Right ventricle myocardium inferior (tissue), 1 donor: ENCODE measurements around the gene RASSF4. TPM values are rescaled to one million over a fixed set of nuclear protein-coding genes. Genes with fewer than 3 reads are reported as not detected.

Source experiments
- ATAC-seq: fragments of 200-7000 bp; cut with Tn5 transposase; one replicate; pipeline ENCODE4 v1.9.1; 2020; ENCODE audit warnings: mild to moderate bottlenecking, moderate library complexity
- DNase-seq: peaks from one replicate; pipeline ENCODE4 v3.0.0; 2021; ENCODE audit errors: missing footprints
- intact Hi-C: fragments of 100-400 bp; cut with DNase I; formaldehyde crosslinking; loops from one replicate; pipeline ENCODE4 v1.11.0; 2022
- total RNA-seq: library from RNA; stranded (reverse); fragmentation: NEBNext Ultra II Directional; extraction: Animal tissue kit (Norgen Biotek cat#: 25700); gene quantifications from one replicate; pipeline ENCODE4 v1.2.1, GENCODE V29; 2021
- donor health status: DM: no; HTN: yes; CAD: no; lungs with severe emphysema.

Gene RASSF4
- total RNA-seq, 1 donor from 2014 or later: 91.5 TPM

GRCh38 chr10:44968500-44969400 lies 9.1 kb downstream of the RASSF4 start:
- DNase-seq (peak; percentile 63), ATAC-seq (no peak)
- intact Hi-C loops: no loop called here

- intact Hi-C loops: loop anchor here (10.0 kb wide), 3 partner anchors 95 to 1285 kb away; no protein-coding TSS in a partner anchor
- peak; percentile 65 for DNase-seq
- ATAC-seq: peak; percentile 8
Observed at GRCh38 chr10:44969854-44970253, 10.3 kb downstream of the RASSF4 start.

GRCh38 chr10:44970812-44971395 lies 11.3 kb downstream of the RASSF4 start:
- ATAC-seq (no peak), DNase-seq (no peak)
- intact Hi-C loops: loop anchor here (10.0 kb wide), 3 partner anchors 96 to 1286 kb away; no protein-coding TSS in a partner anchor

GRCh38 chr10:44971434-44971833 lies 11.8 kb downstream of the RASSF4 start:
- DNase-seq: peak; percentile 64
- ATAC-seq: no peak
- intact Hi-C loops: loop anchor here (10.0 kb wide), 3 partner anchors 97 to 1287 kb away; no protein-coding TSS in a partner anchor

- no peak for ATAC-seq
- DNase-seq: peak; percentile 28
- intact Hi-C loops: loop anchor here (10.0 kb wide), 3 partner anchors 97 to 1287 kb away; no protein-coding TSS in a partner anchor
Observed at GRCh38 chr10:44971935-44972757, 12.5 kb downstream of the RASSF4 start.

- intact Hi-C loops: loop anchor here (10.0 kb wide), 3 partner anchors 98 to 1288 kb away; no protein-coding TSS in a partner anchor
- peak; percentile 64 for DNase-seq
- ATAC-seq: no peak
Observed at GRCh38 chr10:44972874-44973306, 13.3 kb downstream of the RASSF4 start.

GRCh38 chr10:44973323-44974081 lies 13.9 kb downstream of the RASSF4 start:
- DNase-seq (peak; percentile 2), ATAC-seq (no peak)
- intact Hi-C loops: loop anchor here (10.0 kb wide), 3 partner anchors 99 to 1289 kb away; no protein-coding TSS in a partner anchor

GRCh38 chr10:44974082-44974627 lies 14.6 kb downstream of the RASSF4 start:
- DNase-seq (peak; percentile 74), ATAC-seq (no peak)
- intact Hi-C loops: loop anchor here (10.0 kb wide), 3 partner anchors 99 to 1289 kb away; no protein-coding TSS in a partner anchor

GRCh38 chr10:44974628-44975430 lies 15.2 kb downstream of the RASSF4 start:
- DNase-seq: peak; percentile 90
- ATAC-seq: peak; percentile 77
- intact Hi-C loops: loop anchor here (1.0 to 10.0 kb wide), 4 partner anchors 43 to 1290 kb away; no protein-coding TSS in a partner anchor

- DNase-seq (peak; percentile 66), ATAC-seq (peak; percentile 3)
- intact Hi-C loops: loop anchor here (1.0 to 10.0 kb wide), 5 partner anchors 15 to 1291 kb away; no protein-coding TSS in a partner anchor
Observed at GRCh38 chr10:44975431-44976331, 16.1 kb downstream of the RASSF4 start.

- DNase-seq: peak; percentile 18
- ATAC-seq: no peak
- intact Hi-C loops: loop anchor here (2.0 to 10.0 kb wide), 4 partner anchors 16 to 1292 kb away; no protein-coding TSS in a partner anchor
Observed at GRCh38 chr10:44976352-44977198, 17.0 kb downstream of the RASSF4 start.

- intact Hi-C loops: loop anchor here (1.0 to 10.0 kb wide), 5 partner anchors 17 to 1293 kb away; no protein-coding TSS in a partner anchor
- peak; percentile 6 for ATAC-seq
- peak; percentile 50 for DNase-seq
Observed at GRCh38 chr10:44977287-44978212, 17.9 kb downstream of the RASSF4 start.

GRCh38 chr10:44978213-44978569 lies 18.6 kb downstream of the RASSF4 start:
- intact Hi-C loops: loop anchor here (1.0 to 10.0 kb wide), 4 partner anchors 18 to 1293 kb away; no protein-coding TSS in a partner anchor
- DNase-seq (no peak), ATAC-seq (no peak)
